ENCODE results near the gene DCST2. TPM values are rescaled to one million over a fixed set of nuclear protein-coding genes. Genes with fewer than 3 reads are reported as not detected.

Gene DCST2
- total and polyA plus RNA-seq, 9 of the 15 experiments (the other 6 are each of a cell fraction or from before 2014, with no cell fraction given) = 0.09 to 0.49 (median 0.11) TPM; not detected in 3

DNA sequence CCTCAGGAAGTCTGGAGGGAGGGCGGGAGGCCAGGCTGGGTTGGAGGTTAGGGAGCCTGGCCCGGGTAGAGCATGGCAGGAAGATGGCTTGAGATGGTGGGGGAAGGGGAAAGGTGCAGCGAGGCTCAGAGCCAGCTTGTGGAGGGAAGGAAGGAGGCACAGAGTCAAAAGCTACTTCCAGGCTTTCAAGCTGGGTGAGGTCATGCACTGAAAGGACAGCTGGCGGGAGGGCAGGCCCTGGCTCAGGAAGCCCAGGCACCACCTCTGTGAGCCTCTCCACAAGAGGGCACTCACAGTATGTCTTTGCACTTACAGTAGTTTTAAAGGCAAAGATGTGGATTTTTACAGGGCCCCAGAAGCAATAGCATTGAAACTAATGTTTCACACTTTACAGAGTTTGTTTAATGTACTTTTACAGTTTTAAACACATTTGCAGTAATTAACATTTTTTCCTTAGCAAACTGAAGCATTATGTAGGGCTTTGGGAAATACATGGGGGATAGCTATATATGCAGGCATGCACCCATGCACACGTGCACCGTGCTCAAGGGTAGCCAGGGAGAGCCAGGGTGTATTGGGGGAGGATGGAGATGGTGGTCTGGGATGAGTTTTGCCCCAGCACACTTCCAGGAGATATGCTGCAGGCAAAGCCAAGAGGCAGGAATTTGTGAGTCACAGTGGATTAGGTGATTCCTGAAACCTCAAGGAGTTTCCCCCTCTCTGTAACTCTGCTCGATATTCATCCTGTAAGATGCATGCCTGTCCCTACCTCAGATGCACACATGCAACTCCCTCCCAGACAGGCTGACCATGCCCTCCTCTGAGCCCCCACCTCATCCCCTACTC is 11.5 kb upstream of the DCST2 start (continued):
- no peak for TF ChIP-seq POLR3A (IDR thresholded peaks at IDR 0.05; ENCODE audit: borderline replicate concordance, extremely low read depth, insufficient read depth, insufficient read length)
- no peak for TF ChIP-seq PTBP1 (IDR thresholded peaks at IDR 0.05; ENCODE audit: low read depth, low read length)
- TF ChIP-seq RHOXF2B (CRISPR knock-in tag; conservative IDR thresholded peaks at IDR 0.05) = no peak
- TF ChIP-seq EHMT2 (IDR thresholded peaks at IDR 0.05) = no peak
- TF ChIP-seq NR2F6 (CRISPR knock-in tag; IDR thresholded peaks at IDR 0.05) = no peak
- no peak for TF ChIP-seq BRD9 (IDR thresholded peaks at IDR 0.05; ENCODE audit: low read depth, partially characterized antibody)
- no peak for TF ChIP-seq THRB (CRISPR knock-in tag; conservative IDR thresholded peaks at IDR 0.05)
- no peak for TF ChIP-seq PATZ1 (CRISPR knock-in tag; IDR thresholded peaks at IDR 0.05; ENCODE audit: borderline replicate concordance)
- no peak for TF ChIP-seq SAFB (IDR thresholded peaks at IDR 0.05; ENCODE audit: borderline replicate concordance, low read depth, low read length)
- no peak for TF ChIP-seq TAF15 (IDR thresholded peaks at IDR 0.05; ENCODE audit: low read depth, low read length)
- no peak for TF ChIP-seq IRF1 (CRISPR knock-in tag; IDR thresholded peaks at IDR 0.05; ENCODE audit: borderline replicate concordance)
- TF ChIP-seq EWSR1 (IDR thresholded peaks at IDR 0.05; ENCODE audit: borderline replicate concordance, low read depth, partially characterized antibody) = no peak
- no peak for TF ChIP-seq ZSCAN29 (IDR thresholded peaks at IDR 0.05)

Measured in K562 (cell line).